Cardiac muscle cell (in vitro differentiated cells and primary cell): Measurements from ENCODE around the gene KRT5. TPM values are rescaled to one million over a fixed set of nuclear protein-coding genes. Genes with fewer than 3 reads are reported as not detected.

Experiments used
- DNase-seq, 2 donors: peaks; one replicate each; pipeline versions ENCODE4 v3.0.0 to v3.0.0-alpha.2; 2010 to 2017; ENCODE audit warnings: low read depth in 1 of 2, low spot score in 1 of 2
- H3K27ac ChIP-seq: fragments of 200-600 bp; sonication (generic); 2 replicates; pipeline ENCODE4 v1.5.1; 2016
- H3K27me3 ChIP-seq: fragments of 200-600 bp; sonication (generic); 2 replicates; pipeline ENCODE4 v1.6.0; 2016; ENCODE audit warnings: control low read depth
- H3K36me3 ChIP-seq: fragments of 200-600 bp; sonication (generic); 2 replicates; pipeline ENCODE4 v1.5.1; 2016; ENCODE audit warnings: control low read depth
- H3K4me1 ChIP-seq: fragments of 200-600 bp; sonication (generic); 2 replicates; pipeline ENCODE4 v1.8.1; 2017; ENCODE audit warnings: low read depth, mild to moderate bottlenecking, mixed run types
- H3K4me3 ChIP-seq: fragments of 200-600 bp; sonication (generic); 2 replicates; pipeline ENCODE4 v1.5.1; 2016; ENCODE audit warnings: mild to moderate bottlenecking
- H3K9me3 ChIP-seq: fragments of 200-600 bp; sonication (generic); 2 replicates; pipeline ENCODE4 v1.5.1; 2017; ENCODE audit warnings: low read depth, mild to moderate bottlenecking, control low read depth
- CTCF ChIP-seq: IDR thresholded peaks from 2 replicates; pipeline ENCODE4 v1.5.1; 2012; ENCODE audit warnings: low read depth, mild to moderate bottlenecking, low read length
- polyA plus RNA-seq: library from polyadenylated mRNA; unstranded; fragments of >200 nt; fragmentation: Nextera tagmentation; extraction: Ambion mirVana; gene quantifications from 2 replicates; pipeline ENCODE4 v1.2.1, GENCODE V29; 2016
- total RNA-seq: library from RNA; depleted of rRNA; stranded (reverse); fragments of >200 nt; gene quantifications from 2 replicates; pipeline ENCODE4 v1.2.3, GENCODE V29; 2016

KRT5 gene
- total and polyA plus RNA-seq, 2 experiments from 2014 or later, result 0.23 TPM; not detected in 1

GRCh38 chr12:52537101-52537500 lies 16.9 kb upstream of the KRT5 start:
- Histone ChIP-seq H3K9me3 (no peaks in the 10 kb centered on the region), H3K4me3 (no peak overlapping the region)
- no peak for TF ChIP-seq CTCF

DNA sequence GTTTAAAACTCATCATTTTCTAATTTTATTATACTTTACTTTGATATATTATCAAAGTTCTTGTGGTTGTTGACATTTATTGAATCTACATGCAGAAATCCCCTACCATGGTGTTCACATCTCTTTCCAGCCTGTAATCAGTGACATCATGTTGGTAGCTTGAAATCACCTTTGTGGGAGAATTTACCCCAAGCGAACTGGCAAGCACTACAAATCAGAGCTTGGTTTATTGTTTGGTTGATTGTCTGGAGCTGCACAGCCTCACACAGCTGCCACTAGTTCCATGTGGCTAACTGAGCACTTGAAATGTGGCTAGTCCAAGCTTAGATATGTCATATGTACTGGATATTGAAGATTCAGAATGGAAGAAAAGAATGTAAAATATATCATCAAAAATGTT lies 15.4 kb upstream of the KRT5 start:
- Histone ChIP-seq H3K36me3 (no peaks in the 10 kb centered on the region), H3K4me1 (no peaks in the 10 kb centered on the region), H3K27ac (no peak overlapping the region), H3K4me3 (no peak overlapping the region), H3K9me3 (no peaks in the 10 kb centered on the region), H3K27me3 (no peaks in the 10 kb centered on the region)
- no peak for TF ChIP-seq CTCF
- DNase-seq, result no peak

More at GRCh38 chr12:52537101-52537500, 16.9 kb upstream of the KRT5 start:
- Histone ChIP-seq H3K27ac (no peak overlapping the region), H3K27me3 (no peaks in the 10 kb centered on the region), H3K4me1 (no peaks in the 10 kb centered on the region), H3K36me3 (no peaks in the 10 kb centered on the region)
- no peak for DNase-seq

- H3K27me3 ChIP-seq, result no peaks in the 10 kb centered on the region
- no peaks in the 10 kb centered on the region for H3K9me3 ChIP-seq
- H3K4me3 ChIP-seq, result no peak overlapping the region
- no peak for DNase-seq
- H3K27ac ChIP-seq, result no peak overlapping the region
- no peaks in the 10 kb centered on the region for H3K36me3 ChIP-seq
- TF ChIP-seq CTCF, result no peak
- H3K4me1 ChIP-seq, result no peaks in the 10 kb centered on the region
These were observed 14.3 kb upstream of the KRT5 start for GRCh38 chr12:52534482-52534881.

- H3K27me3 ChIP-seq, result no peaks in the 10 kb centered on the region
- no peak for TF ChIP-seq CTCF
- no peak for DNase-seq
- no peaks in the 10 kb centered on the region for H3K36me3 ChIP-seq
- H3K9me3 ChIP-seq, result no peaks in the 10 kb centered on the region
- H3K4me3 ChIP-seq, result no peak overlapping the region
- H3K4me1 ChIP-seq, result no peaks in the 10 kb centered on the region
- no peak overlapping the region for H3K27ac ChIP-seq
These were observed 13.7 kb upstream of the KRT5 start for GRCh38 chr12:52533686-52534470.

GRCh38 chr12:52532636-52533035 lies 12.4 kb upstream of the KRT5 start:
- H3K4me1 ChIP-seq, result no peaks in the 10 kb centered on the region
- H3K27ac ChIP-seq, result no peak overlapping the region
- no peaks in the 10 kb centered on the region for H3K27me3 ChIP-seq
- H3K9me3 ChIP-seq, result no peaks in the 10 kb centered on the region
- DNase-seq, result no peak
- H3K36me3 ChIP-seq, result no peaks in the 10 kb centered on the region
- H3K4me3 ChIP-seq, result no peak overlapping the region
- TF ChIP-seq CTCF, result no peak
